ENCODE measurements around the gene ARL17B.
"Not testable (repeated sequence)": the region's sequence is repeated elsewhere in the genome, so short reads cannot be mapped to it uniquely, and the experiment has no call there.

DNA sequence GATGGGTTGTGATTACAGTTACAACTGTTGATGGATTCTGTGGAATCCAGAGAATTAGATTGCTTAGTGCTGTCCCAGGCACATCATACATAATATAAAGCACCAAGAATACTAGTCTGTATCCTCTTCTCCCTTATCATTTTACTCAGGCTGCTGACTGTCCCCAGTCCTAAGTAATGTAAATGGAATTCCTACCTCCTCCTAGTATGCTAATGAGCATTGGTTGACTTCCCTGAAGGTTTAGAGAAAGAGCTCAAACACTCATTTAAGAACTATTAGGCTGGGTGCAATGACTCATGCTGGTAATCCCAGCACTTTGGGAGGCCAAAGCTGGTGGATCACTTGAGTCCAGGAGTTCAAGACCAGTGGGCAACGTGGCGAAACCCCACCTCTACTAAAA is 48.3 kb upstream of the ARL17B start:
- not testable (repeated sequence) for TF ChIP-seq SRF (IDR thresholded peaks at IDR 0.05; ENCODE audit: low read depth, low read length); POLR2A (IDR thresholded peaks at IDR 0.05; ENCODE audit: control extremely low read depth in 1 of 2, low read depth in 2 of 2, low read length in 2 of 2); POU5F1 (IDR thresholded peaks at IDR 0.05; ENCODE audit: low read depth, low read length); EZH2 (IDR thresholded peaks at IDR 0.05; ENCODE audit: low read depth, low read length, severe bottlenecking); SIX5 (IDR thresholded peaks at IDR 0.05; ENCODE audit: low read depth, low read length); SP2 (IDR thresholded peaks at IDR 0.05; ENCODE audit: low read length); CEBPB (IDR thresholded peaks at IDR 0.05; ENCODE audit: low read depth, low read length); RAD21 (IDR thresholded peaks at IDR 0.05 in 1 of 2, conservative IDR thresholded peaks at IDR 0.05 in 1 of 2; ENCODE audit: low read depth in 2 of 2, low read length in 2 of 2); CBX8 (IDR thresholded peaks at IDR 0.05; ENCODE audit: borderline replicate concordance, low read depth, low read length); FOSL1 (IDR thresholded peaks at IDR 0.05; ENCODE audit: insufficient read depth, low read depth, low read length); PHF8 (conservative IDR thresholded peaks at IDR 0.05; ENCODE audit: low read depth, low read length); RNF2 (IDR thresholded peaks at IDR 0.05; ENCODE audit: borderline replicate concordance, low read depth, low read length, missing control alignments, poor library complexity, severe bottlenecking)
- TF ChIP-seq, protein P1, sequence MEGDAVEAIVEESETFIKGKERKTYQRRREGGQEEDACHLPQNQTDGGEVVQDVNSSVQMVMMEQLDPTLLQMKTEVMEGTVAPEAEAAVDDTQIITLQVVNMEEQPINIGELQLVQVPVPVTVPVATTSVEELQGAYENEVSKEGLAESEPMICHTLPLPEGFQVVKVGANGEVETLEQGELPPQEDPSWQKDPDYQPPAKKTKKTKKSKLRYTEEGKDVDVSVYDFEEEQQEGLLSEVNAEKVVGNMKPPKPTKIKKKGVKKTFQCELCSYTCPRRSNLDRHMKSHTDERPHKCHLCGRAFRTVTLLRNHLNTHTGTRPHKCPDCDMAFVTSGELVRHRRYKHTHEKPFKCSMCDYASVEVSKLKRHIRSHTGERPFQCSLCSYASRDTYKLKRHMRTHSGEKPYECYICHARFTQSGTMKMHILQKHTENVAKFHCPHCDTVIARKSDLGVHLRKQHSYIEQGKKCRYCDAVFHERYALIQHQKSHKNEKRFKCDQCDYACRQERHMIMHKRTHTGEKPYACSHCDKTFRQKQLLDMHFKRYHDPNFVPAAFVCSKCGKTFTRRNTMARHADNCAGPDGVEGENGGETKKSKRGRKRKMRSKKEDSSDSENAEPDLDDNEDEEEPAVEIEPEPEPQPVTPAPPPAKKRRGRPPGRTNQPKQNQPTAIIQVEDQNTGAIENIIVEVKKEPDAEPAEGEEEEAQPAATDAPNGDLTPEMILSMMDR (IDR thresholded peaks at IDR 0.05; ENCODE audit: control extremely low read depth in 1 of 3, insufficient read depth in 1 of 3, low read depth in 1 of 3, low read length in 3 of 3) = not testable (repeated sequence)
